Mucosa of gallbladder (tissue), 1 donor: ENCODE data around the gene P2RY11. TPM values are rescaled to one million over a fixed set of nuclear protein-coding genes. Genes with fewer than 3 reads are reported as not detected.

Experiments
- DNase-seq: peaks from one replicate; pipeline ENCODE4 v3.0.0-alpha.2; 2020; ENCODE audit warnings: low spot score
- total RNA-seq: library from RNA; stranded (reverse); gene quantifications from one replicate; pipeline ENCODE4 v1.2.1, GENCODE V29; 2021
- donor health status: DM: no; HTN: no; CAD: no.

Gene P2RY11
- total RNA-seq, 1 donor from 2014 or later: 17.8 TPM

DNA sequence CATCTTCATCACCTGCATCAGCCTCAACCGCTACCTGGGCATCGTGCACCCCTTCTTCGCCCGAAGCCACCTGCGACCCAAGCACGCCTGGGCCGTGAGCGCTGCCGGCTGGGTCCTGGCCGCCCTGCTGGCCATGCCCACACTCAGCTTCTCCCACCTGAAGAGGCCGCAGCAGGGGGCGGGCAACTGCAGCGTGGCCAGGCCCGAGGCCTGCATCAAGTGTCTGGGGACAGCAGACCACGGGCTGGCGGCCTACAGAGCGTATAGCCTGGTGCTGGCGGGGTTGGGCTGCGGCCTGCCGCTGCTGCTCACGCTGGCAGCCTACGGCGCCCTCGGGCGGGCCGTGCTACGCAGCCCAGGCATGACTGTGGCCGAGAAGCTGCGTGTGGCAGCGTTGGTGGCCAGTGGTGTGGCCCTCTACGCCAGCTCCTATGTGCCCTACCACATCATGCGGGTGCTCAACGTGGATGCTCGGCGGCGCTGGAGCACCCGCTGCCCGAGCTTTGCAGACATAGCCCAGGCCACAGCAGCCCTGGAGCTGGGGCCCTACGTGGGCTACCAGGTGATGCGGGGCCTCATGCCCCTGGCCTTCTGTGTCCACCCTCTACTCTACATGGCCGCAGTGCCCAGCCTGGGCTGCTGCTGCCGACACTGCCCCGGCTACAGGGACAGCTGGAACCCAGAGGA, 2.6 kb downstream of the P2RY11 start:
- DNase-seq: no peak

GRCh38 chr19:10114651-10115391, 3.3 kb downstream of the P2RY11 start:
- DNase-seq: no peak

- DNase-seq: no peak
Measured at GRCh38 chr19:10115392-10116084, 4.0 kb downstream of the P2RY11 start.

- DNase-seq: no peak
Measured at GRCh38 chr19:10116085-10116865, 4.8 kb downstream of the P2RY11 start.

DNA sequence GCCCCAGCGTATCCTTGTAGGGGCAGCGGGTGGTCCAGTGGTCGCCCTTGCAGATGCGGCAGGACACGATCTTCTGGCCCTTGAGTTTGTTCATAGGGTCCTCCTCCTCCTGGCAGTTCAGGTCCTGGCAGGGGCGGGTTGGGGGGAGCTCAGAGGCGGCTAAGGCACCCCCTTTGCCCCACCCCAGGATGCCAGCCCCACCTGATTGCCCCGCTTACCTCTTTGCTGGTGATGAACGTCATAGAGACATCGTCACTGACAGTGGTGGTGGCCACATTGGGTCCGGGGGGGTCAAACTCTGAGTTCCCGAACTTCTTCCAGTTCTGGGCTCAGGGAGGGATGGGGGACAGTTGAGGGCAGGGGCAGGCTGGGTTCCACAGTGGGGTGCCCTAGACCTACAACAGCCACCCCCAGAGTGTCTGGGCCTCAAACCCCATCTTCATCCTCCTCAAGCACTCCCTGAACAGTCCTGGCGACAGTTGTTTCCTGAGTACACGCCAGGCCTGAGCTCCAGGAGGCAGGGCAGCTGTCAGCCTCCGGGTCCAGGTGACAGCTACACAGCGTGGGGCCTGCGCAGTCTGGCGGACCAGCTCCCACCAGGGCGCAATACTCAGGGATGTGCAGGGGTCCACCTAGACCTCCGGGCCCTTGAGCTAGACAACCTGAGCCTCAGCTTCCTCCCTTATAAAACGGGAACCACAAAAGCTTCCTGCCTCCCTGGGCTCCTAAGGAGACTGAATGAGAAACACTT, 5.5 kb downstream of the P2RY11 start:
- no peak for DNase-seq

GRCh38 chr19:10118960-10119359, 7.5 kb downstream of the P2RY11 start:
- DNase-seq: no peak

DNA sequence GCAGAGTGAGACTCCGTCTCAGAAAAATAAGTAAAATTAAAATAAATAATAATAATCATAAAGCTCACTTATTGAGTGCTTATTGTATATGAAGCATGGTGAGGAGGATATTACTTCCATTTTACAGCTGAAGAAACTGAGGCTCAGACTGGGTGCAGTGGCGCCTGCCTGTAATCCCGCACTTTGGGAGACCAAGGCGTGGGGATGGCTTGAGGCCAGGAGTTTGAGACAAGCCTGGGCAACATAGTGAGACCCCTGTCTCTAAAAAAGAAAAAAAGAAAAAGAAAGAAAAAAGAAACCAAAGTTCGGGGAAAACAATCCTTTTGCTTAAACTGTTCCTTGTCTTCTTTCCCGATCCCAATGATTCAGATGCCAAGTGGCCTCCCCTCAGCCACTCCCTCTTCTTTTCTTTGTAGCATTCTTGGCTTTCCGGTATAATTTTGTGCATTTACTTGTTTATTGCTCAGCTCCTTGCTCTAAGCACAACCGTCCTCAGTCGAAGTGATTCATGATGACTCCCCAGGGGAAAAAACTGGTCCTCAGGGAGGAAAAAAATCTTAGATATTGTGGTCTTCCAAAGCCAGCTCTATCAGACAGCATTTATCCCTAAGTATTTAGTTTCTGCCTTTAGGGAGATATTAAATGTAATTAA, 9.2 kb downstream of the P2RY11 start:
- DNase-seq: no peak

- DNase-seq: no peak
Measured at GRCh38 chr19:10122045-10122444, 10.6 kb downstream of the P2RY11 start.

DNA sequence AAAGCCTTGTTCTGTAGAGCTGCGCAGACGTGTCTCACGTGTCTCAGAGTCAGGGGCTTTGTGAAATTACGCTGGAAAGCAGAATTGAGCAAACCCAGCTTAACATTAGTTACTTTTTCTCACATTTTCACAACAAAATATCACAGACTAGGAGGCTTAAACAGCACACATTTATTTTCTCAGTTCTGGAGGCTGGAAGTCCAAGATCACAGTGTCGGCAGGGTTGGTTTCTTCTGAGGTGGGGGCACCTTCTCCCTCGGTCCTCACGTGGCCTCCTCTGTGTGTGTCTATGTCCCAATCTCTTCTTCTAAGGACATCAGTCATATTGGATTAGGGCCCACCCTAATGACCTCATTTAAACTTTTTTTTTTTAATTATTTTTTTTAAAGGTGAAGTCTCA, 12.9 kb downstream of the P2RY11 start:
- no peak for DNase-seq

GRCh38 chr19:10126213-10126639, 14.7 kb downstream of the P2RY11 start:
- no peak for DNase-seq

DNA sequence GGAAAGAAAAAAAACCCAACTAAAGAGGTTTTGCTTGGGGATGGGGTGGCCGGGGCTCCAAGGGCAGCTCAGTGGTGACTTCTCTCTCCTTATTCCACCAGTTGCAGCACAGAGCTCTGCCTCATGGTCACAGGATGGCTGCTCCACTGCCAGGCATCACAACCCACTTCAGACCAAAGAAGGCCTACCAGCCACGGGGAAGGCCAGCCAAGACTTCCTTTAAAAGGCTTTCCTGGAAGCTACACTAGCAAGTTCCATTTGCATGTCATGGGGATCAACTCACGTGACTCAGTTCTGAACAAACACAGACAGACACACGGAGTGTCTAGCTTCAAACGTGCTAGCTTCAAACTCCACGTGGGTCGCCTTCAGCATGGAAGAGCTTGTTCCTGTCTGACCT, 21.4 kb downstream of the P2RY11 start:
- no peak for DNase-seq

- DNase-seq: no peak
Measured at GRCh38 chr19:10133596-10133995, 22.1 kb downstream of the P2RY11 start.

GRCh38 chr19:10134040-10134439, 22.5 kb downstream of the P2RY11 start:
- DNase-seq: no peak

GRCh38 chr19:10135551-10136334, 24.2 kb downstream of the P2RY11 start:
- no peak for DNase-seq

DNA sequence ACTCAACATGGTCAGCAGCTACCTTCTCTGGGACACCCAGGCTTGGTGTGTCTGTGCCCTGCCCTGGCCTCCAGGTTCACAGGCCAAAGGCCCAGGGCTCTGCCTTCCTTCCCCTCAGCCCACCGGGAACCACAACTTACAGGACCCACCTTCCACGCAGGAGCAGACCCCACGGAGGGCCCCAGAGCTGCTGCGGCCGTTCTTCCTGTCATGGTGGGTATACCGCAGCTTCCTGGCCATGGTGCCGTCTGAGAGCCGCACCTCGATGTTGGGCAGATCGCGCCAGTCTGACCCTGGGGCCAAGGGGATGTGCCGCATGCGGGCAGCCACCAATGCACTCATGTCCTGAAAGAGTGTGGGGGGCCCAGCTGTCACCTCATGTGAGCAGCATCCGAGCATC, 25.4 kb downstream of the P2RY11 start:
- no peak for DNase-seq

- DNase-seq: no peak
Measured at GRCh38 chr19:10137751-10138682, 26.5 kb downstream of the P2RY11 start.

- DNase-seq: no peak
Measured at GRCh38 chr19:10138879-10139795, 27.6 kb downstream of the P2RY11 start.

DNA sequence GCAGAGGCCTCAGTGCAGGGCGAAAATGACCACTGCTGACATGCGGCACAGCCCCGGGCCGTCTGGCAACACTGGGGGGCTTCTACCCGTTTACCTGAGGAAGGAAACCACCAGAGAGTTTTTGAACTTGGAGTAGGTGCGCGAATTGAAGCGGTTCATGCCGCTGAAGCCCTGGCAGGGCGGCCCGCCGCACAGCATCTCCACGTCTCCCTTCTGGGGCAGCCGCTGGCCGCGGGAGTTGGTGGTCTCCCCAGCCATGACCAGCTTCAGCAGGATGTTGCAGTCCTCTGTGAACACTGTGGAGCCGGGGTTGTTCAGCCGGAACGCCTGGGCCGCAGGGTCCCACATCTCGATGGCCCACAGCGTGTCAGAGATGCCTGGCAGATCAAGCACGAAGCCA, 28.5 kb downstream of the P2RY11 start:
- DNase-seq: no peak
